Spleen (tissue), 7 donors: Measurements from ENCODE around the gene CIAO2B.

Experiments
- POLR2A ChIP-seq, 3 donors: fragments of 450-650 bp; IDR thresholded peaks; one replicate each; pipeline ENCODE4 v1.5.1; 2017; ENCODE audit warnings: antibody characterized with exemption in 3 of 3, mild to moderate bottlenecking in 1 of 3
- POLR2AphosphoS5 ChIP-seq, 3 donors: sonication (generic); formaldehyde crosslinking; IDR thresholded peaks; one replicate each; pipeline ENCODE4 v1.5.1; 2017; ENCODE audit warnings: antibody characterized with exemption in 3 of 3
- TF ChIP-seq, protein P1 (sequence below), 11 experiments: fragments of 200-600 bp in 7 of 11; fragments of 450-650 bp in 4 of 11; sonication (generic) in 4 of 11; IDR thresholded peaks in 8 of 11; conservative IDR thresholded peaks in 3 of 11; 1 replicate in 7 of 11; 2 replicates in 4 of 11; pipeline versions ENCODE4 v1.4.0 to v1.8.0; 2016 to 2021; ENCODE audit warnings: antibody characterized with exemption in 11 of 11, inconsistent platforms in 4 of 11, mild to moderate bottlenecking in 1 of 11
- donor health status: DM: no; HTN: no; CAD: no; lungs with moderate emphysema.
- donor health status: DM: no; HTN: no; CAD: no.
- donor health status: DM: no; HTN: no; CAD: no.

DNA sequence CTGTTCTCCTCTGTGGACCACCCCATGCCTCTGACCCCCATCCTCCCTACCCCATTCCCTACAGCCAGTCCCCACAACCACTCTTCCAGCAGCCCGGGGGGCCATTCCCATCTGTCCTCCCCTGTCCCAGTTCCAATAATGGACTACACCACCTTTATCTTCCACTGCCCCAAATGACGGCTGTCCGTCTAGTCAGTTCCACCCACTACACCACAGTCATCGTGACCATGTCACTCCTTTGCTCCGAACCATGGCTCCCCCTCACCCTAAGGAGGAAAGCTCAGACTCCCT lies 38.6 kb downstream of the CIAO2B start:
- TF ChIP-seq, protein P1, sequence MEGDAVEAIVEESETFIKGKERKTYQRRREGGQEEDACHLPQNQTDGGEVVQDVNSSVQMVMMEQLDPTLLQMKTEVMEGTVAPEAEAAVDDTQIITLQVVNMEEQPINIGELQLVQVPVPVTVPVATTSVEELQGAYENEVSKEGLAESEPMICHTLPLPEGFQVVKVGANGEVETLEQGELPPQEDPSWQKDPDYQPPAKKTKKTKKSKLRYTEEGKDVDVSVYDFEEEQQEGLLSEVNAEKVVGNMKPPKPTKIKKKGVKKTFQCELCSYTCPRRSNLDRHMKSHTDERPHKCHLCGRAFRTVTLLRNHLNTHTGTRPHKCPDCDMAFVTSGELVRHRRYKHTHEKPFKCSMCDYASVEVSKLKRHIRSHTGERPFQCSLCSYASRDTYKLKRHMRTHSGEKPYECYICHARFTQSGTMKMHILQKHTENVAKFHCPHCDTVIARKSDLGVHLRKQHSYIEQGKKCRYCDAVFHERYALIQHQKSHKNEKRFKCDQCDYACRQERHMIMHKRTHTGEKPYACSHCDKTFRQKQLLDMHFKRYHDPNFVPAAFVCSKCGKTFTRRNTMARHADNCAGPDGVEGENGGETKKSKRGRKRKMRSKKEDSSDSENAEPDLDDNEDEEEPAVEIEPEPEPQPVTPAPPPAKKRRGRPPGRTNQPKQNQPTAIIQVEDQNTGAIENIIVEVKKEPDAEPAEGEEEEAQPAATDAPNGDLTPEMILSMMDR (IDR thresholded peaks at IDR 0.05 in 8 of 11, conservative IDR thresholded peaks at IDR 0.05 in 3 of 11): no peak
- TF ChIP-seq POLR2AphosphoS5 (IDR thresholded peaks at IDR 0.05): no peak
- TF ChIP-seq POLR2A (IDR thresholded peaks at IDR 0.05): no peak
